GM12892 (cell line): Measurements from ENCODE around the gene PIGS. TPM values are rescaled to one million over a fixed set of nuclear protein-coding genes. Genes with fewer than 3 reads are reported as not detected.
"Not testable (repeated sequence)": the region's sequence is repeated elsewhere in the genome, so short reads cannot be mapped to it uniquely, and the experiment has no call there.

Source experiments
- DNase-seq: peaks from one replicate; pipeline ENCODE4 v3.0.0; 2011; ENCODE audit not compliant: insufficient read length
- FAIRE-seq: peaks from 2 replicates; lab custom pipeline; 2011; peaks lifted over from hg19 to GRCh38; lab: Jason Lieb, UNC
- POLR2A ChIP-seq: IDR thresholded peaks from 2 replicates; pipeline ENCODE4 v1.6.1; 2011; ENCODE audit warnings: low read depth, low read length, control low read depth
- POLR2AphosphoS5 ChIP-seq: IDR thresholded peaks from 2 replicates; pipeline ENCODE4 v1.6.1; 2011; ENCODE audit warnings: low read depth, low read length, control low read depth
- TAF1 ChIP-seq: IDR thresholded peaks from 2 replicates; pipeline ENCODE4 v1.6.1; 2011; ENCODE audit warnings: low read depth, mild to moderate bottlenecking, control low read depth, low read length, borderline replicate concordance
- polyA plus RNA-seq: library from polyadenylated mRNA; unstranded; fragments of >200 nt; gene quantifications from one replicate; pipeline ENCODE4 v1.2.1, GENCODE V29; 2012; ENCODE audit warnings: missing spikeins, inconsistent platforms; ENCODE audit not compliant: missing spikeins

The PIGS gene
- polyA plus RNA-seq = 56.2 TPM

DNA sequence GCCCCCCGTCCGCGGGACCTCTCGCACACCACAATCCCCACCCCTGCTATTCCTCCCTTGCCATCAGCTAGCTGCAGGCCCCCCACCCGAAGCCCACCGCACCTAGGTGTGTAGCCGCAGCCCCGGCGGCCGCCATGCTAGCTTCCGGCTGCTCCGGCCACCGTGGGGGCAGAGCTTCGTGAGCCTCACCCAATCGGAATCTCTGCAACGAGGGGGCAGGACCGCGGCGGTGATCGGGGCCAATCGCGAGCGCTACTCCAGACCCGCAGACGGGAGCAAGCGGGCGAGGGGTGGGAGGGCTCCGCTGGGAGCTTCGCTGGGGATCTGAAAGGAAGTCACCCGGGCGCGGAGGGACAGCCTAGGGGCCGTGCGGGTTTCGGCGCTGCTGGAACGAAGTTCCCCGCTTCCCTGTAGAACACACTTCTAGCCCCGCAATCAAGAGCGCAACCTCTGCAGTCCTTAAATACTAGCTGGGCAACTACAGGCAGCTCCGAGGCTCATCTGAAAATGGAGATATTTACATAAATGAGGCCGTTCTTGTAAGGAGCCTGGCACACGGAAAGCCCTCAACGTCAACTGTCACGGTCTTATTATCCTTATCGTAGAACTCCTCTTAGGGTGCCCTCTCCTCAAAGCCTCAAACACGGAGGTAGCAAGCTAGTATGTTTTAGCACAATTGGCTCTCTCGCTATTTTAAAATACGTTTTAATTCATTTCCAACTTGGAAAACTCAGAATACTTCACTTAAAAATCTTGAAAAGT is at the start of gene PIGS:
Gene PIGS, minus strand, starts transcription at position 164 of the 762 bp plus-strand sequence. Its CDS starts 28 bp downstream, at position 136.
- TF ChIP-seq POLR2A = peak; percentile 79; the same call in 1 of the 2 replicates
- TF ChIP-seq POLR2AphosphoS5 = peak; percentile 60
- TF ChIP-seq TAF1 = peak; percentile 65
- peak; percentile 96 for DNase-seq
- peak; percentile 97 for FAIRE-seq

DNA sequence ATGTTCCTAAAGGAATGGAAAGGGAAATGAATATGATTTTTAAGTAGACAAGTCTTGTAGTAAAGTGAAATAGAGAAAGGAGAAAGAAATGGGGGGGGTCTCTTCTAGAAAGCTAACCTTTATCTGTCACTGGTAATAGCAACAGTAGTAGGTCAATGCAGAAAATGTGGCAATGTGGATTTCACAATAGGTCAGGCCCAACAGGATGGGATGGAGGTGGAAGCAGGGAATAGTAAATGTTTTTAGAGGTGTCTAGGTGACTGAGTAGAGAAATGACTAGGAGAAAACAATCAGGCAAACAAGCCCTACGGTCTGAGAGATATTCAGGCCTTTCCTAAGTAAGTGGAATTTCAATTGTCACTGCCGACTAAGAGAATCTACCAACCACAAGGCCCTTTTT is 48.7 kb upstream of the PIGS start:
- TF ChIP-seq POLR2AphosphoS5 = no peak
- TF ChIP-seq POLR2A = no peak
- no peak for TF ChIP-seq TAF1
- DNase-seq = no peak
- FAIRE-seq = no peak

GRCh38 chr17:28618464-28618863 is 47.1 kb upstream of the PIGS start:
- TF ChIP-seq TAF1 (no peak), POLR2AphosphoS5 (no peak), POLR2A (no peak)
- DNase-seq (no peak), FAIRE-seq (no peak)

- FAIRE-seq (no peak), DNase-seq (no peak)
- no peak for TF ChIP-seq POLR2AphosphoS5
- no peak for TF ChIP-seq TAF1
- no peak for TF ChIP-seq POLR2A
These were observed 45.0 kb upstream of the PIGS start for GRCh38 chr17:28616281-28616680.

DNA sequence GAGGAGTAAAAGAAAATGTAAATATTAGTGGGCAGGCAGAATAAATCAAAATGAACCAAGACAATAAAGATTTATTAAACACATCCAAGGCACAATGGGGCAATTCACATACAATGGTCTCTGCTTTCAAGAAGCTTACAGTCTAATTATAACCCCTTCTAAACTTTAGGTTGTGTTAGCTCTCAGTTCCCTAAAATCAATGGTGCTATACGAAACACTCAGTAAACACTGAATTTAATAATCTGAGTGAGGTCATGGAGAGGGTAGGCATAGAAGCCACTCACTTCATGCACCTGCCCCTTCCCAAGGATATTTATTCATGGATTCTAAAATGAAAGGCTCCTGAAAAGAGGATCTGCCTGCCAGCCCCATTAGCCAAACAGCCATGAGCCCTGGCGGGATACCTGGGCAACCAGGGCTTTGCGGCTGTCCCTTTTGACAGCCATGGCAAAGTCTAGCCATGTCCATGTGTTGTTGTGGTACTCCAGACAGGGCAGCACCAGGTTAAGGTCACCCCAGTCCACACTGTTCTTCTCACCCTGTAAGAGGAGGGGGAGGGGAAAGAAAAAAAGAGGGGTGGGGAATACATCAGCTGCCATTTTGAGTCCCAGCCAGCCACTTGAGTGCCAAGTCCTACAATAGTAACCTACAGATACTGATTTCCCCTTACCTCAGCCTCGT is 44.1 kb upstream of the PIGS start:
- DNase-seq (no peak), FAIRE-seq (no peak)
- TF ChIP-seq POLR2A (no peak), POLR2AphosphoS5 (no peak), TAF1 (no peak)

DNA sequence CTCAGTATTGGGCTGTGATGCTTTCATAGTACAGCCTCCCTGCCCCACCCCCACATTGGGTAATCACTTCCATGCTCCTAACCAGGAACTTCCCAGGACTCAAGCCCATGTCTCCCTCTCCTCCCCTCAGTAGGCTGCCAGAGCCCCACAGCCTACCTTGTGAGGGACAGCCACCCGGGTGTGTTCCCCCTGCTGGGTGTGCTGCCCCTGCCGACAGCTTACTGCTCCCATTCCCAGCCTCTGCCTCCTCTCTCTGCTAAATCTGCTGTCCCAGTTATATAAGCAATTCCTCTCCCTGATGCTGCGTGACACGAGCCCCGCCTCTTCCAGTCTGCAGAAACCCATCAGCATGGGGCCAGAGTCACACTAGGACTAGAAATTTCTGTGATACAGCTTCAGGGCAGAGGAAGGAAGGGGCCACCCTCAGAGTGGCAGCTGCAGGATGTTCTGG is 42.6 kb upstream of the PIGS start, which contains the start of gene RSKR:
Gene RSKR, minus strand, starts transcription at position 255 of the 451 bp plus-strand sequence. Its CDS starts 24 bp downstream, at position 231.
- TF ChIP-seq TAF1 = no peak
- no peak; the same call in 1 of the 2 replicates for TF ChIP-seq POLR2A
- TF ChIP-seq POLR2AphosphoS5 = no peak
- FAIRE-seq (no peak), DNase-seq (no peak)

- no peak for DNase-seq
- peak; percentile 17 for FAIRE-seq
- TF ChIP-seq POLR2AphosphoS5 = no peak
- no peak for TF ChIP-seq TAF1
- TF ChIP-seq POLR2A = no peak
These were observed 41.9 kb upstream of the PIGS start for GRCh38 chr17:28612936-28613872.

GRCh38 chr17:28612531-28612930 is 41.2 kb upstream of the PIGS start:
- DNase-seq (no peak), FAIRE-seq (no peak)
- TF ChIP-seq POLR2AphosphoS5 (no peak), TAF1 (no peak), POLR2A (no peak)

DNA sequence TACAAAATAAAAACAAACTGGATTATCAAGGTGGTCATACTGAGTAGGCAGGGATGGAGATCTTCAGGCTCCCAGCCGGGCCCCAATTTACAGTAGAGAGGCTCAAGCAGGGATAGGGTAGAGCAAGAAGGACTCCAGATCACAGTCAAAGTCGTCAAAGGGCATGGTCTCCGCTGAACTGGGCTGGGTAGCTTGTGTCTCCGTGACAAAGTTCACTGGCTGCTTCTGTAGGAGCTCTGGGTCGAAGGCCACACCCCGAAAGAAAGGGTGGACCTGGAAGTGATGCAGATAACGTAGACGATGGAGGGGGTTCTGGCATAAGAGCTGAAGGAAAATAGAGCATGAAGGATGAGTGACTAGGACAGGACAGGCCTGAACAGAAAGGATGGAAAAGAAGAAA is 39.1 kb upstream of the PIGS start:
- no peak for TF ChIP-seq TAF1
- no peak for TF ChIP-seq POLR2AphosphoS5
- TF ChIP-seq POLR2A = no peak
- FAIRE-seq = no peak
- no peak for DNase-seq

GRCh38 chr17:28604031-28604430 is 32.7 kb upstream of the PIGS start:
- DNase-seq, FAIRE-seq: not testable (repeated sequence)
